Measurements from ENCODE around the gene OTX1.

Gene OTX1

GRCh38 chr2:63051795-63052333, 1.2 kb downstream of the OTX1 start:
- no peak overlapping the region for H3K4me3 ChIP-seq
- no peak overlapping the region for H3K27ac ChIP-seq
- DNase-seq (ENCODE audit: low spot score): no peak
- TF ChIP-seq, protein P1, sequence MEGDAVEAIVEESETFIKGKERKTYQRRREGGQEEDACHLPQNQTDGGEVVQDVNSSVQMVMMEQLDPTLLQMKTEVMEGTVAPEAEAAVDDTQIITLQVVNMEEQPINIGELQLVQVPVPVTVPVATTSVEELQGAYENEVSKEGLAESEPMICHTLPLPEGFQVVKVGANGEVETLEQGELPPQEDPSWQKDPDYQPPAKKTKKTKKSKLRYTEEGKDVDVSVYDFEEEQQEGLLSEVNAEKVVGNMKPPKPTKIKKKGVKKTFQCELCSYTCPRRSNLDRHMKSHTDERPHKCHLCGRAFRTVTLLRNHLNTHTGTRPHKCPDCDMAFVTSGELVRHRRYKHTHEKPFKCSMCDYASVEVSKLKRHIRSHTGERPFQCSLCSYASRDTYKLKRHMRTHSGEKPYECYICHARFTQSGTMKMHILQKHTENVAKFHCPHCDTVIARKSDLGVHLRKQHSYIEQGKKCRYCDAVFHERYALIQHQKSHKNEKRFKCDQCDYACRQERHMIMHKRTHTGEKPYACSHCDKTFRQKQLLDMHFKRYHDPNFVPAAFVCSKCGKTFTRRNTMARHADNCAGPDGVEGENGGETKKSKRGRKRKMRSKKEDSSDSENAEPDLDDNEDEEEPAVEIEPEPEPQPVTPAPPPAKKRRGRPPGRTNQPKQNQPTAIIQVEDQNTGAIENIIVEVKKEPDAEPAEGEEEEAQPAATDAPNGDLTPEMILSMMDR (IDR thresholded peaks at IDR 0.05): no peak

DNA sequence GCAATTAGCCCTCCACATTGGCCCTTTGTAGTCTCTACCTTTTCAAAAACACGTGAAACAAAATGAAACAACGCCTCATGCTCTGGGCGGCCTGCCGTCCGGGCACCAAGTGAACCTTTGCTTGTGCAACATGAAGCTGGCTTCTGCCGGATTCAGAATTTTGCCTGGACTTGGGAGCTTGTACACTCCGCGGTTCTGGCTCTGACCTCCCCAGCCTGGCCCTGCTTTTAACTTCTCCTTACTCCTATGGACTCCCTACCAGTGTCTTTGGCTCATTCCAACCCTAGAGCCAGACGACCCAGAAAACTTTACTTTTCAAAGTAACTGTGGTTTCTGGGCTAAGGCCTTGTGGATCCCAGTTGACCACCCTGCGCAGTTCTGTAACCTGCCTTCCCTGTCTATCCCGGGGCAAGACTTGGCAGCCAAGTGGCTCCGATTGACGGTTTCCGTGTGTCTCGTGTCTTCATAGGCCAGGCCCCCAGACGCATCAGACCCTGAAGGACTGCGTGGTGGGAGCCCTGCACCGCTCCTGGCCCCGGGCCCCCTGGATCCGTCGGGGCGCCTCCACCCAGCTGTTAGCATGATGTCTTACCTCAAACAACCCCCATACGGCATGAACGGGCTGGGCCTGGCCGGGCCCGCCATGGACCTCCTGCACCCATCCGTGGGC, 1.9 kb downstream of the OTX1 start:
- H3K4me3 ChIP-seq: no peak overlapping the region
- DNase-seq (ENCODE audit: low spot score): no peak

GRCh38 chr2:63053081-63053888, 2.7 kb downstream of the OTX1 start:
- peak overlapping the region; percentile 51 for H3K4me3 ChIP-seq
- DNase-seq (ENCODE audit: low spot score): no peak
- TF ChIP-seq, protein P1 (IDR thresholded peaks at IDR 0.05): no peak
- no peak overlapping the region for H3K27ac ChIP-seq

More for the DNA sequence above, 1.9 kb downstream of the OTX1 start:
- no peak overlapping the region for H3K27ac ChIP-seq
- TF ChIP-seq, protein P1 (IDR thresholded peaks at IDR 0.05): no peak

DNA sequence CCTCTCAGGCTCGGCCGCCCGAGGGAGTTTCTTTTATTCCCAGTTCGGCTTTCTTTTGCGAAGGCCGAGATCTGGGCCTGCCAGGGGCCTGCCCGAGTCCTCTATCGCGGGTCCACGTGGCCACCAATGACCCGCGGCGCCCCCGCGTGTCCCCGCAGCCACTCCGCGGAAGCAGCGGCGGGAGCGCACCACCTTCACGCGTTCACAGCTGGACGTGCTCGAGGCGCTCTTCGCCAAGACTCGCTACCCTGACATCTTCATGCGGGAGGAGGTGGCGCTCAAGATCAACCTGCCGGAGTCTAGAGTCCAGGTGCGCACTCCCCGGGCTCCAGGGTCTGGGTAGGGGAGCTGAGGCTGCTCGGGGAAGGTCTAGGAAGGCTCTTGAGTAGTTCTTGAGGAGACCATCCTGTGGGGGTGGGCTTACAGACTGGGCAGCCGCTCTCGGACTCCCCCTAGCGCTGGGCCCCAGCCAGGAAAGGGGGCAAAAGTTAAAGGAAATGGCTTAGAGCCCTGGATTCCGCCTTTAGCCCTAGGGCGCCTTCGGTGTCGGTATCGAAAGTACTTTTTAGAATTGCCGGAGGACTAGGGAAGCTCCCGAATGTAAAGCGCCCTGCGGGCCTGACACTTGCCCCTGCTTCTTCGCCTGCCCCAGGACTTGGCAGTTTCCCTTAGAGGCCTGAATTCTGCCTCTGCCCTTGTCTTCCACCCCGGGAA, 3.4 kb downstream of the OTX1 start:
- Histone ChIP-seq H3K27ac (no peak overlapping the region), H3K4me3 (peak overlapping the region; percentile 51)
- TF ChIP-seq, protein P1 (IDR thresholded peaks at IDR 0.05): no peak
- DNase-seq (ENCODE audit: low spot score): no peak

GRCh38 chr2:63054841-63055225, 4.2 kb downstream of the OTX1 start:
- no peak overlapping the region for H3K27ac ChIP-seq
- TF ChIP-seq, protein P1 (IDR thresholded peaks at IDR 0.05): no peak
- DNase-seq (ENCODE audit: low spot score): no peak
- peak overlapping the region; percentile 56 for H3K4me3 ChIP-seq

DNA sequence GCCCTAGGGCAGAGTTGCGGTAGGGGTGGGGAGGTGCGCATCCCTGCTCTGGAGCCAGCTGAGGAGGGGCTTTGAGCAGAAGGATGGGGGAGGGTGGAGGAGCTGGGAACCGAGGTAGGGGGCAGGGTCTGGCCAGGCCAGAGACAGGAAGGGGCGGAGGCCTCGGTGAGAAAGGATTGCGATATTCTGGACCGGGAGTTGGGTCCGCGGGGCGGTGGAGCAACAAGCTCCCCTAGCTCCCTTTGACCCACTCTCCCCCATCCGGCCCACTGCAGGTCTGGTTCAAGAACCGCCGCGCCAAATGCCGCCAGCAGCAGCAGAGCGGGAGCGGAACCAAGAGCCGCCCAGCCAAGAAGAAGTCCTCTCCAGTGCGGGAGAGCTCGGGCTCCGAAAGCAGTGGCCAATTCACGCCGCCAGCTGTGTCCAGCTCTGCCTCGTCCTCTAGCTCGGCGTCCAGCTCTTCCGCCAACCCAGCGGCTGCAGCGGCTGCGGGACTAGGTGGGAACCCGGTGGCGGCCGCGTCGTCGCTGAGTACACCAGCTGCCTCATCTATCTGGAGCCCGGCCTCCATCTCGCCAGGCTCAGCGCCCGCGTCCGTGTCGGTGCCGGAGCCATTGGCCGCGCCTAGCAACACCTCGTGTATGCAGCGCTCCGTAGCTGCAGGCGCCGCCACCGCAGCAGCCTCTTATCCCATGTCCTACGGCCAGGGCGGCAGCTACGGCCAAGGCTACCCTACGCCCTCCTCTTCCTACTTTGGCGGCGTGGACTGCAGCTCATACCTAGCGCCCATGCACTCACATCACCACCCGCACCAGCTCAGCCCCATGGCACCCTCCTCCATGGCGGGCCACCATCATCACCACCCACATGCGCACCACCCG, 4.8 kb downstream of the OTX1 start:
- H3K4me3 ChIP-seq: peak overlapping the region; percentile 56
- no peak overlapping the region for H3K27ac ChIP-seq
- TF ChIP-seq, protein P1 (IDR thresholded peaks at IDR 0.05): no peak
- no peak for DNase-seq (ENCODE audit: low spot score)

Measured in coronary artery (tissue), 2 donors.